GM23248 (cell line): ENCODE data around the gene NUFIP1.

Experiments used
- EZH2 ChIP-seq: fragments of 200-600 bp; sonication (generic); IDR thresholded peaks from 2 replicates; pipeline ENCODE4 v1.6.1; 2018; ENCODE audit warnings: antibody characterized with exemption, mild to moderate bottlenecking; ENCODE audit not compliant: insufficient read depth, poor library complexity, severe bottlenecking
- EZH2phosphoT487 ChIP-seq: fragments of 200-600 bp; sonication (generic); IDR thresholded peaks from 2 replicates; pipeline ENCODE4 v1.6.1; 2018; ENCODE audit warnings: antibody characterized with exemption, moderate library complexity, mild to moderate bottlenecking, low read depth; ENCODE audit not compliant: insufficient read depth

DNA sequence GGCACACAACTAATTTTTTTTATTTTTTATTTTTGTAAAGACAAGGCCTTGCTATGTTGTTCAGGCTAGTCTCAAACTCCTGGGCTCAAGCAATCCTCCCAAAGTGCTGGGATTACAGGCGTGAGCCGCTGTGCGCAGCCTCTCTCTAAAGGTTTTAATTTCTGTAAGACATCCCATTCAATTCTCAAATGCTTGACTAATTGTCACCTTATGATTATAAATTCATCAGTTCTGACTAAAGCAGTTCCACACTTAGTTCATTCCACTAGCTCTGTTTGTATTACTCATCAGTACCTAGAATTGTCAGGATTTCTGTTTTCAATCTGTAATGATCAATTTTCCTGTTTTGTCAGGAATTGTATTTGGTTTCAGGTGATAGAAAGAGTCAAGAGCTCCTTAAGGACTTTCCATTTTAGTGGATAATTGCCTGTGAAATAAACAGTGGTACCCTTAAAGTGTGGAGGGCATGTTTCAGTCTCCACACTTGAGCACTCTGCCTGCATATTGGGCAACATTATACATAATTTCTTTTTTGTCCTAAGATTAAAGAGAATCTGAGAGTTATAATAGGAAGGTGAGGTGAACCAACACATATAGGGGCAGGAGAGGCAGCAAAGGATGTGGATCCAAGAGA, 27.6 kb upstream of the NUFIP1 start:
- TF ChIP-seq EZH2 = no peak
- TF ChIP-seq EZH2phosphoT487 = no peak
